DND-41 (cell line): ENCODE data around the gene FAM222B.

ENCODE experiments used
- CTCF ChIP-seq: IDR thresholded peaks from 2 replicates; pipeline ENCODE4 v1.5.1; 2012; ENCODE audit warnings: borderline replicate concordance, low read length, moderate library complexity, mild to moderate bottlenecking; ENCODE audit not compliant: poor library complexity, severe bottlenecking; ENCODE audit errors: extremely low read depth
- EZH2 ChIP-seq: IDR thresholded peaks from 3 replicates; pipeline ENCODE4 v1.6.1; 2012; ENCODE audit warnings: borderline replicate concordance, low read depth, mild to moderate bottlenecking, moderate library complexity, low read length, inconsistent platforms; ENCODE audit not compliant: severe bottlenecking

DNA sequence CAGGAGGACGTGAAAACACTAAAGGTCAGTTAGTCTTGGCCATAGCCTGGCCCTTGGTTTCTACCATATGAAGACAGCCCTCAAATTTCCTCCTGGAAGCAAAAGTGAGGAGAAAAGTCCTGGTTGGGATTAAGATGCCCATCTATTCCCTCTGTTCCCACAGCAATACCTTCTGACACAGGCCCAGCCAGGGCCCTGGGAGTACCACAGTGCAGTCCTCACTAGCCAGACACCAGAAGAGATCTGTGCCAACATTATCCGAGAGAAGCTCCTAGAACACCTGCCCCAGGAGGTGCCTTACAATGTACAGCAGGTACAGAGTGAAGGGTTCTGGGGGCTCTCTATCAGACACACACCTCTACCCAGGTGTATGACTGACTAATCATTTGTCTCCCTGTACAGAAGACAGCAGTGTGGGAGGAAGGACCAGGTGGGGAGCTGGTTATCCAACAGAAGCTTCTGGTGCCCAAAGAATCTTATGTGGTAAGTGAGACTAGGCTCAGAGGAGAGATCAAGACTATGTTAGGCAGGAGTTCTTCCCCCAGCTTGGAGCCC is 16.3 kb upstream of the FAM222B start:
- TF ChIP-seq CTCF (no peak), EZH2 (no peak)
